SK-N-SH treated with all-trans-retinoic acid at 6 μM for 48 hours (cell line): Measurements from ENCODE around the gene TMEM209.

Experiments used
- BACH2 ChIP-seq: fragments of 250-450 bp; sonication (Bioruptor Pico); IDR thresholded peaks from 2 replicates; pipeline ENCODE4 v1.9.0; 2021; ENCODE audit warnings: mild to moderate bottlenecking, borderline replicate concordance
- CREB5 ChIP-seq: fragments of 250-450 bp; sonication (Bioruptor Pico); IDR thresholded peaks from 2 replicates; pipeline ENCODE4 v1.5.1; 2020; ENCODE audit warnings: low read depth, mild to moderate bottlenecking, moderate library complexity
- CSDC2 ChIP-seq: fragments of 250-450 bp; sonication (Bioruptor Pico); IDR thresholded peaks from 2 replicates; pipeline ENCODE4 v1.5.0; 2020; ENCODE audit warnings: mild to moderate bottlenecking, moderate library complexity
- CSRNP3 ChIP-seq: fragments of 250-450 bp; sonication (Bioruptor Pico); IDR thresholded peaks from 2 replicates; pipeline ENCODE4 v1.5.1; 2021; ENCODE audit warnings: mild to moderate bottlenecking, moderate library complexity
- ISL1 ChIP-seq: fragments of 250-450 bp; sonication (Bioruptor Pico); IDR thresholded peaks from 2 replicates; pipeline ENCODE4 v2.1.2; 2022; ENCODE audit warnings: mild to moderate bottlenecking, moderate library complexity
- OSR1 ChIP-seq: fragments of 250-450 bp; sonication (Bioruptor Pico); IDR thresholded peaks from 2 replicates; pipeline ENCODE4 v1.8.0; 2022; ENCODE audit warnings: moderate library complexity, mild to moderate bottlenecking, inconsistent platforms
- PATZ1 ChIP-seq: fragments of 250-450 bp; sonication (Bioruptor Pico); IDR thresholded peaks from 2 replicates; pipeline ENCODE4 v1.8.0; 2020; ENCODE audit warnings: mild to moderate bottlenecking, moderate library complexity, borderline replicate concordance
- POU6F1 ChIP-seq: fragments of 250-450 bp; sonication (Bioruptor Pico); IDR thresholded peaks from 2 replicates; pipeline ENCODE4 v1.8.0; 2021; ENCODE audit warnings: low read depth, mild to moderate bottlenecking, moderate library complexity, borderline replicate concordance
- RARB ChIP-seq: fragments of 250-450 bp; sonication (Bioruptor Pico); IDR thresholded peaks from 2 replicates; pipeline ENCODE4 v1.8.0; 2021; ENCODE audit warnings: mild to moderate bottlenecking, moderate library complexity
- TSHZ2 ChIP-seq: fragments of 250-450 bp; sonication (Bioruptor Pico); IDR thresholded peaks from 2 replicates; pipeline ENCODE4 v1.5.0; 2020; ENCODE audit warnings: mild to moderate bottlenecking, moderate library complexity
- ZFP3 ChIP-seq: fragments of 250-450 bp; sonication (Bioruptor Pico); IDR thresholded peaks from 2 replicates; pipeline ENCODE4 v1.5.0; 2020; ENCODE audit warnings: mild to moderate bottlenecking, moderate library complexity
- ZNF565 ChIP-seq: fragments of 450-650 bp; formaldehyde crosslinking; conservative IDR thresholded peaks from 2 replicates; pipeline ENCODE4 v1.5.0; 2020; ENCODE audit warnings: low read depth, mild to moderate bottlenecking, moderate library complexity

- TF ChIP-seq OSR1 (CRISPR knock-in tag), result no peak
- no peak for TF ChIP-seq TSHZ2 (CRISPR knock-in tag)
- TF ChIP-seq CSDC2 (CRISPR knock-in tag), result no peak
- TF ChIP-seq RARB, result no peak
- no peak for TF ChIP-seq CREB5 (CRISPR knock-in tag)
- no peak for TF ChIP-seq ISL1 (CRISPR knock-in tag)
- TF ChIP-seq PATZ1 (CRISPR knock-in tag), result no peak
- no peak for TF ChIP-seq CSRNP3
- no peak for TF ChIP-seq ZFP3 (CRISPR knock-in tag)
- no peak for TF ChIP-seq BACH2 (CRISPR knock-in tag)
- no peak for TF ChIP-seq POU6F1 (CRISPR knock-in tag)
- TF ChIP-seq ZNF565 (CRISPR knock-in tag), result no peak
Measured at GRCh38 chr7:130219871-130220270, 14.7 kb upstream of the TMEM209 start.
